Measurements from ENCODE around the gene GASK1A. TPM values are rescaled to one million over a fixed set of nuclear protein-coding genes. Genes with fewer than 3 reads are reported as not detected.

Gene GASK1A
- total and polyA plus RNA-seq, 4 donors = 0.79 to 22.8 (median 4.6) TPM

DNA sequence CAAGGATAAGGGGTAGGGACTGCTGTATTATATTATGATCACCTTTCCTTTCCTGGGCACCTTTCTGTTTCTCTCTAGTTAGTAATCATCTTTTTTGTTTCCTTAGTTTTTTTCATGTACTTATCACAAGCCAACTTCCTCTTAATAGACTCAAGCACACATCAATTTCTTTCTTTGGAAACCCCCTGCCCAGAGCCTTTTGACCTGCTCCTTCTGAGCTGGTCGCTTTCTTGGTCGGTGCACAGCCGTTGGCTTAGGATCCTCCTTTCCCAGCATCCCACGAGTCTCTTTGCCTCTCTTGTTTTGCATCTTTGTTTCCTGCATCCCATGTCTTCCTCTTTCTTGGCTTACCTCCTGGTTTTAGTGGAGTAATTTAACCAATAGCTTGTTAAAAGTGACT lies 26.9 kb downstream of the GASK1A start:
- Histone ChIP-seq H3K36me3 (ENCODE audit: control insufficient read depth in 4 of 4, insufficient read depth in 3 of 4, low read depth in 1 of 4, low read length in 3 of 4) (no peaks in the 10 kb centered on the region), H3K27me3 (ENCODE audit: control insufficient read depth in 4 of 4, insufficient read depth in 4 of 4, low read length in 3 of 4) (no peaks in the 10 kb centered on the region), H3K9ac (ENCODE audit: low read depth in 1 of 2, low read length in 2 of 2) (no peak overlapping the region), H3K27ac (ENCODE audit: low read depth in 1 of 2, low read length in 2 of 2) (no peak overlapping the region), H3K4me3 (ENCODE audit: low read depth in 1 of 3, low read length in 3 of 3) (no peak overlapping the region), H3K9me3 (ENCODE audit: control insufficient read depth in 4 of 4, low read length in 3 of 4) (no peaks in the 10 kb centered on the region), H3K4me1 (ENCODE audit: control insufficient read depth in 4 of 4, insufficient read depth in 4 of 4, low read length in 3 of 4) (peaks cover 1 to 23% (median 12%) of the 10 kb centered on the region in 4 donors)
- no peak for DNase-seq (ENCODE audit: low spot score)
- 69% methylated on average over 4 of the region's 4 CpGs for WGBS
- TF ChIP-seq HNF4A (conservative IDR thresholded peaks at IDR 0.05) (no peak), HNF4G (IDR thresholded peaks at IDR 0.05) (no peak), FOXA1 (IDR thresholded peaks at IDR 0.05) (no peak), RAD21 (IDR thresholded peaks at IDR 0.05) (no peak), FOXA2 (IDR thresholded peaks at IDR 0.05) (no peak), SP1 (IDR thresholded peaks at IDR 0.05) (no peak), GABPA (IDR thresholded peaks at IDR 0.05 in 1 of 2, conservative IDR thresholded peaks at IDR 0.05 in 1 of 2) (no peak), YY1 (IDR thresholded peaks at IDR 0.05) (no peak), EGR1 (IDR thresholded peaks at IDR 0.05; ENCODE audit: low read depth in 2 of 2) (no peak)
- TF ChIP-seq, protein P1, sequence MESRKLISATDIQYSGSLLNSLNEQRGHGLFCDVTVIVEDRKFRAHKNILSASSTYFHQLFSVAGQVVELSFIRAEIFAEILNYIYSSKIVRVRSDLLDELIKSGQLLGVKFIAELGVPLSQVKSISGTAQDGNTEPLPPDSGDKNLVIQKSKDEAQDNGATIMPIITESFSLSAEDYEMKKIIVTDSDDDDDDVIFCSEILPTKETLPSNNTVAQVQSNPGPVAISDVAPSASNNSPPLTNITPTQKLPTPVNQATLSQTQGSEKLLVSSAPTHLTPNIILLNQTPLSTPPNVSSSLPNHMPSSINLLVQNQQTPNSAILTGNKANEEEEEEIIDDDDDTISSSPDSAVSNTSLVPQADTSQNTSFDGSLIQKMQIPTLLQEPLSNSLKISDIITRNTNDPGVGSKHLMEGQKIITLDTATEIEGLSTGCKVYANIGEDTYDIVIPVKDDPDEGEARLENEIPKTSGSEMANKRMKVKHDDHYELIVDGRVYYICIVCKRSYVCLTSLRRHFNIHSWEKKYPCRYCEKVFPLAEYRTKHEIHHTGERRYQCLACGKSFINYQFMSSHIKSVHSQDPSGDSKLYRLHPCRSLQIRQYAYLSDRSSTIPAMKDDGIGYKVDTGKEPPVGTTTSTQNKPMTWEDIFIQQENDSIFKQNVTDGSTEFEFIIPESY (IDR thresholded peaks at IDR 0.05) = no peak
- TF ChIP-seq, protein P2, sequence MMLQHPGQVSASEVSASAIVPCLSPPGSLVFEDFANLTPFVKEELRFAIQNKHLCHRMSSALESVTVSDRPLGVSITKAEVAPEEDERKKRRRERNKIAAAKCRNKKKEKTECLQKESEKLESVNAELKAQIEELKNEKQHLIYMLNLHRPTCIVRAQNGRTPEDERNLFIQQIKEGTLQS (IDR thresholded peaks at IDR 0.05) = no peak
- TF ChIP-seq, protein P3, sequence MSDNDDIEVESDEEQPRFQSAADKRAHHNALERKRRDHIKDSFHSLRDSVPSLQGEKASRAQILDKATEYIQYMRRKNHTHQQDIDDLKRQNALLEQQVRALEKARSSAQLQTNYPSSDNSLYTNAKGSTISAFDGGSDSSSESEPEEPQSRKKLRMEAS (IDR thresholded peaks at IDR 0.05) = no peak
- TF ChIP-seq, protein P4, sequence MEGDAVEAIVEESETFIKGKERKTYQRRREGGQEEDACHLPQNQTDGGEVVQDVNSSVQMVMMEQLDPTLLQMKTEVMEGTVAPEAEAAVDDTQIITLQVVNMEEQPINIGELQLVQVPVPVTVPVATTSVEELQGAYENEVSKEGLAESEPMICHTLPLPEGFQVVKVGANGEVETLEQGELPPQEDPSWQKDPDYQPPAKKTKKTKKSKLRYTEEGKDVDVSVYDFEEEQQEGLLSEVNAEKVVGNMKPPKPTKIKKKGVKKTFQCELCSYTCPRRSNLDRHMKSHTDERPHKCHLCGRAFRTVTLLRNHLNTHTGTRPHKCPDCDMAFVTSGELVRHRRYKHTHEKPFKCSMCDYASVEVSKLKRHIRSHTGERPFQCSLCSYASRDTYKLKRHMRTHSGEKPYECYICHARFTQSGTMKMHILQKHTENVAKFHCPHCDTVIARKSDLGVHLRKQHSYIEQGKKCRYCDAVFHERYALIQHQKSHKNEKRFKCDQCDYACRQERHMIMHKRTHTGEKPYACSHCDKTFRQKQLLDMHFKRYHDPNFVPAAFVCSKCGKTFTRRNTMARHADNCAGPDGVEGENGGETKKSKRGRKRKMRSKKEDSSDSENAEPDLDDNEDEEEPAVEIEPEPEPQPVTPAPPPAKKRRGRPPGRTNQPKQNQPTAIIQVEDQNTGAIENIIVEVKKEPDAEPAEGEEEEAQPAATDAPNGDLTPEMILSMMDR (IDR thresholded peaks at IDR 0.05; ENCODE audit: low read depth, low read length, missing input control) = no peak

DNA sequence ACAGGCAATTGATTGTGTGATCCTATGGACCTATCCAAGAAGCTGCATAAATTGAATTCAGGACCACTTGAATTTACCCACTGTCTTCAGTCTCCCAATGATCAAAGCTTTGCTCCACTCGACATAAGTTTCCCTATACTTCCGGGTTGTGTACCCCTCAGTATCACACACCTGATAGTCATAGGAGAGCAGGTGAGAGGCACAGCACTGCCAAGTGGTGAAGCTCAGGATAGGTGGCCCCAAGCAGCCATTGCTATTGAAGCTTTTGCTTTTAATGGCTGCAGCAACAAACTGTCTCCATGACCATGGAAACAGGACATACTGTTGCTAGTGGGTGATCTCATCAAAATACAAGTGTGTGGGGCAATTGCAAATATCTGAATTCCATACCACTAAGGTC lies 27.7 kb downstream of the GASK1A start:
- no peak overlapping the region for H3K27ac ChIP-seq (ENCODE audit: low read depth in 1 of 2, low read length in 2 of 2)
- no peaks in the 10 kb centered on the region for H3K36me3 ChIP-seq (ENCODE audit: control insufficient read depth in 4 of 4, insufficient read depth in 3 of 4, low read depth in 1 of 4, low read length in 3 of 4)
- no peaks in the 10 kb centered on the region for H3K9me3 ChIP-seq (ENCODE audit: control insufficient read depth in 4 of 4, low read length in 3 of 4)
- H3K4me3 ChIP-seq (ENCODE audit: low read depth in 1 of 3, low read length in 3 of 3) = no peak overlapping the region
- H3K27me3 ChIP-seq (ENCODE audit: control insufficient read depth in 4 of 4, insufficient read depth in 4 of 4, low read length in 3 of 4) = no peaks in the 10 kb centered on the region
- TF ChIP-seq NR2F2 (IDR thresholded peaks at IDR 0.05) (no peak), FOXA1 (IDR thresholded peaks at IDR 0.05) (no peak), HNF4A (conservative IDR thresholded peaks at IDR 0.05) (no peak), JUND (IDR thresholded peaks at IDR 0.05) (no peak)
- TF ChIP-seq, protein P1 (IDR thresholded peaks at IDR 0.05) = no peak
- TF ChIP-seq, protein P2 (IDR thresholded peaks at IDR 0.05) = no peak
- no peak for DNase-seq (ENCODE audit: low spot score)
- no peak overlapping the region for H3K9ac ChIP-seq (ENCODE audit: low read depth in 1 of 2, low read length in 2 of 2)
- WGBS = 94% methylated on average over 2 of the region's 2 CpGs
- H3K4me1 ChIP-seq (ENCODE audit: control insufficient read depth in 4 of 4, insufficient read depth in 4 of 4, low read length in 3 of 4) = peaks cover 0 to 14% (median 6%) of the 10 kb centered on the region in 4 donors
